COLO668 (cell line): ENCODE results near the gene FAM210A.
"Not testable (repeated sequence)": the region's sequence is repeated elsewhere in the genome, so short reads cannot be mapped to it uniquely, and the experiment has no call there.

ENCODE experiments used
- DNase-seq: peaks from one replicate; lab custom pipeline; 2025; ENCODE audit not compliant: unreplicated experiment; lab: John Stamatoyannopoulos, UW

The FAM210A gene

DNA sequence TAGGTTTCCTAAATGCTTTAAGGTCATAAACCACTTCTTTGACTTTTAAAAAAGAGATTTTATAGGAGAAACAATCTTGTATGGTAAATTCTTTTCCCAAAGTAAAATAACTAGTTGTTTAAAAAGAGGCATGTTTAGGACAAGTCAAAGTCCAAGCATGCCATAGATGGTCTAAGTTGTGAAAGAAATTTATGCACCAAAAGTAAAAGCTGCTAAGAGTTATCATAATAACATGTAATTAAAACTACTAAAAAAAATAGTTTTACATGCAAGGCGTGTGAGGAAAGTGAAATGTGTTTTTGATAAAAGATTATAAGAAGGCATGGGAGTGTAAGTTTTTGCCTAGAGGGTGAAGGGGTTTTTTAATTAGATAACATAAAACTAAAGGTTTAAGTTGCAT, 22.5 kb downstream of the FAM210A start:
- DNase-seq, result no peak

DNA sequence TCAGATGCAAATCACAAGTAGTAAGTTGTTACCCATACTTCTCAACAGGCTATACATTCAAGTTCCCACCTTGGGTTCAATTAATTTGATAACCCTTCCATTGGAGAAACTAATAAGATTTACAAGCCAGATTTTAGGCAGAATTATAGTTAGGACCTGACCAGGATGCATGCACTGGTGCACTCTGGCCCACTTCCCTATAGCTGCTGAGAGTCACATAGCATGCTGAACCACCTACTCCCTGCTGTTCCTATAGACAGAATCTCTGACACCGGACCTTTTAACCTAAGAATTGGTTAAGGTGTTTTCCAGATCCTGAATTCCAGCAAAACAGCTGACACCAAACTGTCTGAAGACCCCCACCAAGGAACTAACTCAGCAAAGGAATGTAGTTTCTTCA, 26.2 kb downstream of the FAM210A start:
- DNase-seq, result no peak

DNA sequence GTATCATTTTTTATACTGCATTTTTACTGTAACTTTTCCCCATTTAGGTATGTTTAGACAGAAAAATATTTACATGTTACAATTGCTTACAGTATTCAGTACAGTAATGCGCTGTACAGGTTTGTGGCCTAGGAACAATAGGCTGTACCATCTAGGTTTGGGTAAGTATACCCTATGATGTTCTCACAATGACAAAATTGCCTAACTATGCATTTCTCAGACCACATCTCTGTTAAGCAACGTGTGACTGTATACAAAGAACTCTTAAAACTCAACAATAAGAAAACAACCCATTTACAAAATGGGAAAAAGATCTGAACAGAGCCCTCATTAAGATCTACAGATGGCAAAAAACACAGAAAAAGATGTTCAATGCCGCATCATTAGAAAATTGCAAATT, 29.4 kb downstream of the FAM210A start:
- no peak for DNase-seq

DNA sequence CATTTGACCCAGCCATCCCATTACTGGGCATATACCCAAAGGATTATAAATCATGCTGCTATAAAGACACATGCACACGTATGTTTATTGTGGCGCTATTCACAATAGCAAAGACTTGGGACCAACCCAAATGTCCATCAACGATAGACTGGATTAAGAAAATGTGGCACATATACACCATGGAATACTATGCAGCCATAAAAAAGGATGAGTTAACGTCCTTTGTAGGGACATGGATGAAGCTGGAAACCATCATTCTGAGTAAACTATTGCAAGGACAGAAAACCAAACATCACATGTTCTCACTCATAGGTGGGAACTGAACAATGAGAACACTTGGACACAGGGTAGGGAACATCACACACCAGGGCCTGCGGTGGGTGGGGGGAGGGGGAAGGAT, 31.0 kb downstream of the FAM210A start:
- DNase-seq, result not testable (repeated sequence)

DNA sequence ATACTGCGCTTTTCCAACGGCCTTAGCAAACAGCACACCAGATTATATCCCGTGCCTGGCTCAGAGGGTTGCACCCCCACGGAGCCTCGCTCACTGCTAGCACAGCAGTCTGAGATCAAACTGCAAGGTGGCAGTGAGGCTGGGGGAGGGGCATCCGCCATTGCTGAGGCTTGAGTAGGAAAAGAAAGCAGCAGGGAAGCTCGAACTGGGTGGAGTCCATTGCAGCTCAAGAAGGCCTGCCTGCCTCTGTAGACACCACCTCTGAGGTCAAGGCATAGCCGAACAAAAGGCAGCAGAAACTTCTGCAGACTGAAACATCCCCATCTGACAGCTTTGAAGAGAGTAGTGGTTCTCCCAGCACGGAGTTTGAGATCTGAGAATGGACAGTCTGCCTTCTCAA, 36.3 kb downstream of the FAM210A start:
- not testable (repeated sequence) for DNase-seq

DNA sequence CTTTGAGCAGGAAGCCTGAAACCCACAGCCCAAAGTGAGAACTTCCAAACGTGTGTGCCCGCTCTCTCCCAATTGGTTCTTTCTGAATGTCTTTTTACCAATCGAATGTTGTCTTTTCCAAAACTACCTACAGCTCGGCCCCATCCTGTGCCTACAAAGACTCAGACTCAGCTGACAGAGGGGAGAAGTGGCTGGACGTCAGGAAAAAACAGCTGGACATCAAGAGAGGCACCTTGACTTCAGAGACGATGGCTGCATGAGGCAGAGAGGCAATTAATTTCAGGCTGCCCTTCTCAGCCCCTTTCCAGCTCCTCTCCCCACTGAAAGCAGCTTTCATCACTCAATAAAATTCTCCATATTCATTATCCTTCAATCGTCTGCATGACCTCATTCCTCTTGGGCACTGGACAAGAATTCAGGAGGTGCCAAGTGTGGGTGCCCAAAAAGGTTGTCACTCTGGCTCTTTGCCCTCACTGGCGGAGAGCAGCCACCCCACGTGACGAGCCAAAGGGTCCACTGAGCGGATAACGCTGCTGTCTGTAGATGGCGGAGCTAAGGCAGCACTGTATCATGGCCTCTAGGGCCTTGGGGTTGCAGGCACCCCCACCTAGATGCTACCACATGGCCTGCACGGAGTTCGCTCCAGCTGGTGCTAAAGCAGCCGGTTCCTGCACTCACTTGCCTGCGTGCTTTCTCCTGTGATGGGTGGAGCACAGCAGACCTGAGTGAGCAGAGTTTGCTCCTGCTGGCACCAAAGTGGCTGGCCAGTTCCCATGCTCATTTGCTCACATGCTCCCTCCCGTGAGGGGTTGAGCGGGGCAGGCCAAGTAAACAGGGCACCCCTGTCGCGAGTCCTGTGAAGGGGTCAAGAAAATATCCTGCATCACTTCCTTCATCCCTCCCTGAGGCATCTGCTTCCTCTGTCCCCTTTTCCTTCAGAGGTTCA, 37.9 kb downstream of the FAM210A start:
- no peak for DNase-seq

DNA sequence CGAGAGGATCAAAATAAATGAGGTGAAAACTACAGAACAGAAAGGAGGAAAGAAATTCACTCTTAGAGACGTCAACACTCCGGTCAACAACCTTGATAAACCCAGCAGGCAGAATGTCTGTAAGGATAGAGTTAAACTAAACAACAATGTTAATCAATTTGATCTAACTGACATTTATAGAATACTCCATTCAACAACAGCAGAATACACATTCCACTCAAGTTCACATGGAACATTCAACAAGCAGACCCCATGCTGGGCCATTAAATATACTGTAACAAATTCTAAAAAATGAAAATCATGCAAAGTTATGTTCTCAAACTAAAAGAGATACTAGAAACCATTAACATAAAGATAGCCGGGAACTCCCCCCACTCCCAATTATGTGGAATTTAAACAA, 41.8 kb downstream of the FAM210A start:
- no peak for DNase-seq

DNA sequence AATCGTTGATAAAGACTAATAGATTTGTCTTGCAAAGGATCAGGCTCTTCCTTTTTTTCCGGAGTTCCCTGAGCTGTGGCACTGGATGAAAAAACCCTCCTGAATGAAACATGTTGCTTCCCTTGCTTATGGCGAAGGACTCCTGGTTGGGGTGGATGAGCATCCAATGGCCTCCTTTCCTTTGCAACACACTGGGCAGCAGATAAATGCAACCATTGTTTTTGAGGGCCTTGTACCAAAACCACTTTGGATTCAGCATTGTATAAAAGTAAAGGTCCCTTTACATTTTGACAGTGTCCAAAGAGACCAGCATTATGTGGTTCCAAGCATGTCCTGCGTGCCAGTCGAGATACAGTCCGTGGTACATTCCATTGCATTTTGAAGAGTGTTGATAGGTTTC, 44.7 kb downstream of the FAM210A start:
- DNase-seq, result no peak

DNA sequence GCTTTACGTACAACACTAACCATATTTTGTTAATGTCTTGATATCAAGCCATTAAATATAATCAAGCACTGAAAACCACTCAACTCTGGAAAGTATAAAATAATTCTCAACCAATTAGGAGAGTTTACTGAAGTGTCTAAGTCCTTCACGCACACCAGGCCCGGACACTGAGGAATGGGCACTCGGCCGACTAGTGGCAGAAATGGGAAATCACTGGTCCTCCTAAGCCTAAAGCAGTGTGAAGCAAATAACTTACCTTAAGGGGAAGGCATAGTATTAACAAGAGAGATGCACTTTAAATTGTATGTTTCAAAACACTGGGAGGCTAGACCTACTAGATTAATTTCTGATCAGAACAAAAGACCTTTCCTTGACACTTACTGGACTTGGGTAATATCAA, 45.7 kb downstream of the FAM210A start:
- peak; percentile 31 for DNase-seq

DNA sequence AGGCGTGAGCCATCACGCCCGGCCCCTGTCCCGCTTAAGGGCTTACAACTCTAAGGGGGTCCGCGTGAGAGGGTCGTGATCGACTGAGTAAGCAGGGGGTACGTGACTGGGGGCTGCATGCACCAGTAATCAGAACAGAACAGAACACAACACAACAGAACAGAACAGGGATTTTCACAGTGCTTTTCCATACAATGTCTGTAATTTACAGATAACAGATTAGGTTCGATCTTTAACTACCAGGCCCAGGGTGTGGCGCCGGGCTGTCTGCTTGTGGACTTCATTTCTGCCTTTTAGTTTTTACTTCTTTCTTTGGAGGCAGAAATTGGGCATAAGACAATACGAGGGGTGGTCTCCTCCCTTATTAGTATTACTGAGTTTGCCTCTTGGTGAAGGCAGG, 49.0 kb downstream of the FAM210A start:
- DNase-seq, result not testable (repeated sequence)

DNA sequence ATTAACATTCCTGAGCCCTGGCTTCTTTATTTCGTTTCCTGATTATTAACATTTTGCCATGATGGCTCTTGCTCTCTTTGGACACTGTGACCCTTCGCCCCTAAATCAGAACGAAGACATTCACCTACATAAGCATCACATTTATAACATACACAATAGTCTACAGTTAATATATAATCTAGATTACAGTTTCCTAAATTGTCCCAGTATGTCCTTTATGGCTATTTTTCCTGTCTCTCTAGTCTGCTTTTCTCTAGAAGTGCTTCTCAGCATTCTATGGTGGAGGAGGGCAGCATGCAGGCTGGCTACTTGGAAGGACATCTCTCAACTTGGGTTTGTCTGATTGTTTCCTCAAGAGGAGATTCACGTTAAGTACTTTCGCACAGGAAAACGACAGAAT, 49.9 kb downstream of the FAM210A start:
- no peak for DNase-seq

DNA sequence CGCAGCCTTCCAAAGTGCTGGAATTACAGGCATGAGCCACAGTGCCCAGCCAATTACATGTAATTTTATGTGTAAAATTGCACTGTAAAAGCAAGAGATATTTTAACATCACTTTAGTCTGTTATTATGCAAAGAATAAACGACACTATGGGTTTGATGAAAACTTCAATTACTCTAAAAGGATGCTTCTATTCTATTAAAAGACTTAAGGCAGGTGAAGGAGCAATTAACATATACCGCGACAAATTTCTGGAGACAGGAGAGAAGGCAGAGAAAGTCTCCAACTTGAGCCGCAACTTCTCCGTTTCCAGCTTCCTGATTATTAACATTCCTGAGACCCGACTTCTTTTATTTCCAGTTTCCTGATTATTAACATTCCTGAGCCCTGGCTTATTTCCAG, 53.7 kb downstream of the FAM210A start:
- DNase-seq, result no peak

DNA sequence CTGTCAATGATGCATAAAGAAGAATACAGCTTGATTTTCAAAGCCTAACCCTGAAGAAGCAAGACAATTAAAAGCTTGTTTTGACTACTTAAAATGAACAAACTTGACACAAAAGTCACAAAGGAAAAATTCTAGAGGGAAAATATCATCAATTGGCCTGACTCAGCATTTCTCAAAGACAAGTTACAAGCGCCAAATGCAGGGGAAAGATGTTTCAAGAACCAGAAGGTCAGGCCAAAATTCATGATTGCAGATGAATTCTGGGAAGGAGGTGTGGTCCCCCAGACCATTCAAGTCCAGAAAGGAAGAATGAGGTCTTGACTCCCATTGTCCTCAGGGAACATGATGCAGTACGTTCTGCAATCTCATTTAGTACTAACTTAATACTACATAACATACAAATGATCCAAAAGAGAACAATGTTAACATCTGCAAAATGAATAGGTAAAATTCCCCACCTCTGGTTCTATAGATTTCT, 64.5 kb downstream of the FAM210A start:
- no peak for DNase-seq

DNA sequence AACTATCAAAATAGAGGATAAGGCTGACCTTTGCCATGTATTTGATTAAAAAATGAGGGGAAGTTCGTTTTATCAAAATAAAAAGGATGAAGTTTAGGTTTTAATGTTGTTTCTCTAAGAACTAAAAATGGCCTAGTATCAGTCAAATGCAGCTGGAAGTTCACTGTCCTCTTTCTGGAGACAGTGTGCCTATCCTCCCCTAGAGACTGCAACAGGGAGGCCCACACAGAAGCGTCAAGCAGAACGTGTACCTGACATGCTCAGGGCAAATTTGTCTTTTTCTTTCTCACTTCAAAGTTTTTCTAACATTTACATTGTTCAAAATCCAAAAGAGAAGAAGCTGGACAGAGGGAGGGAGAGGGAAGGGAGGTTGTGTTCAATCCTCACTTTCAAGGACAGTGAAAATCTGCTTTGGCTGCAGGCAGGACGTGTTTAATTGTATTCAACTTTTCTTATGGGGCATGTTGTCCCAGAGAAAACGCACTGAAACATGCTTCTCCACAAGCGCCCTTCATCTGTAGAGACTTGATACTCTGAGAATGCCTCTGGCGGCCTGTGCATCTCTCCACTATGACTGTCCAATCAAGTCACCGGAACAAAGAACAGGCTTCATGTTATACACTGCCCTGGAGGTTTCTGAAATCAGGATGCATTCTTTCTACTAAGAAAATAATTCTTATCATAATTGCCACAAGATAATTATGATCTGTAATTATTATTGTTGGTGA, 65.1 kb downstream of the FAM210A start:
- no peak for DNase-seq

DNA sequence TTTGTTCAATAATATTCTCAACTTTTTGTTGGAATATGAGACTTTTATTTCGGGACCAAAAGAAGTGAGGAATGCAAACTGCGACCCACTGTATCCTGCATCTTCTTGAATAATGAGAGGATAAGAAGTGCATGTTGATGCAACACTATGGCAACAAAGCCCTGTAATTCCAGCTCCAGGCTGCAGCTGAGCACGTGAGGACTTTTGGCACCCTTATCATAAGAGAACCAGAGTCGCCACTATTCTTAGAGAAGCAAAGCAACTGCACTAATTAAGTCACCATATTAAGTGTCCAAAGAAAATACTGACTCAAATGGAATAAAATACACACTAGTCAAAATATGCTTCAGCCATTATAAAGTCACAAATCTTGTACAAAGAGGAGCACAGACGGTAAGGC, 65.8 kb downstream of the FAM210A start:
- no peak for DNase-seq

DNA sequence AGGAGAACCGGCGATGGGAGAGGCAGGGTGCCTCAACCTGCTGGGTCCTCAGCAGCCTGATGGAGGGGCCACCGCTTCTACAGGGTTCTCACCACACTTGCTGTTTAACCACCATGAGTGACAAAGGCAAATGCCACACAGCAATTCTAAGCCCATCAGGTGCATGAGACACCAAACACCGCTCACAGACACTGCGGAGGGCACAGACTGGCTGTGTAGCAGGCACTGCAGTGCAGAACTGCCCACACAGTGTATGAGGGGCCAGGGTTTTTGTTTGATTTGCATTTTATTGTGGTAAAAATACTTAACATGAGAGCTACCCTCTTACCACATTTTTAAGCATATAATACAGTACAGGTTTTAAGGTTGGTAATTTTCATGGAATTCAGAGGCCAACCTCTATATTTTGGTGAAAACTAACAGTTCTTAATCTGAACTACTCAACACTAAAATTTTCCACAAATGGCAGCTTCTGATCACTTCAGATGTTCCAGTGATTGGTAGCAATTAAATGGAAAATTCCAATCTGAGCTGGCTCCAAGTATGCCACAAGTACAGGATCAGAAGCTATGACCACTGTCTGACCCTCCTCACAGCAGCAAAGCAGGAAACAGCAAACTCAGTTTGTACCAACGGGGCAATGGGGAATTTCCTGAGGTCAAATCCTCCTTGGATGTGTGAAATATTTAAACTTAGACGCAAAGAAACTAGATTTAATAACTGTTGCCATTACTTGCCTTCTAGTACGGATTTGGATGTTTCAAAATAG, 67.7 kb downstream of the FAM210A start:
- no peak for DNase-seq

DNA sequence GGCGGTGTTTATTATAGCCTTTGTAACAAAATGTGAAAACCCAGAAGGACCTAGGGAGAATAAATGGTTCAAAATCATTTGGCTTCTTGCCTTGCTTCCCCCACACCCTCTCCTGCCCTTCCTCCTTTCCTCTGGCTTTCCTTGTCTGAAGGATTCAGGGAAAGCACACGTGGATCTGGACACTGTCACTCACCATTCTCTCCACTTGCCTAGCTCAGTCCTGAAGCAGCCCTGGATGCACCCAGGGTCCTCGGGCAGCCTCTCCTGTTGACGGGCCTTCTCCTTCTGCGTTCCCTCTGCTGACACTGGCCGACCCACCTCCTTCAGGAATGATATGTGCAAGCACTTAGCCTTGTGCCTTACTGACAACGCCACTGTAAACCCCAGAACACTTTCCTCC, 68.4 kb downstream of the FAM210A start:
- no peak for DNase-seq

DNA sequence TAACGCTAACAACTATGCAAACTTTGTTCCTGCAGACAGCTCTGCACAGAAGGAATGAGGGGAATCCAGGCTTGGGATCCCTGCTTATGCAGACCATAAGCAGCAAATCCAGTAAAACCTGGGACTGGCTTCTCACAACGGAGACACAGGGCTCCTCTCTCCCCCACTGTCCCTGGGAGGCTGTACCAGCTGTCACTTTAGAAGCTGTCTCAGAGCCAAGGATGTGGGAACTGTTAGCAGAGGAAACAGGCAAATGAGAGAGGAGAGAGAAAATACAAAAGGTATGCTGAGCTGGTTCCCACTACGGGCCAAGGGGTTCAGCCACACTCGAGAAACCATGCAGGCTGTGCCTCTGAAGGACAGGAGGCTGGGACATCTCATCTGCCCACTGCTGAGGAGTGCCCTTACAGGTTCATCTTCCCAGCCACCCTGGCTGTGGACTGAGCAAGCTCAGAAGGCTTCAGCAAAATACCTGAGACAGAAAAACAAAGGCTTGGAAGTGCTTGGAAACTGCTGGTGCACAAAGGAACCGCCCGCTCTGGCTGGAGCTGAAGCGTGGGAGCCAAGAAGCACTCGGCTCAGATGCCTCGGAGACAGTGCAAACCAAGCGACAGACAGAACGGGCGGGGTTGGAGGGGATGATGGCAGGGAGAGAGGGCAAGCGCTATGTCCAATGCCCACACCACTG, 72.5 kb downstream of the FAM210A start:
- no peak for DNase-seq

DNA sequence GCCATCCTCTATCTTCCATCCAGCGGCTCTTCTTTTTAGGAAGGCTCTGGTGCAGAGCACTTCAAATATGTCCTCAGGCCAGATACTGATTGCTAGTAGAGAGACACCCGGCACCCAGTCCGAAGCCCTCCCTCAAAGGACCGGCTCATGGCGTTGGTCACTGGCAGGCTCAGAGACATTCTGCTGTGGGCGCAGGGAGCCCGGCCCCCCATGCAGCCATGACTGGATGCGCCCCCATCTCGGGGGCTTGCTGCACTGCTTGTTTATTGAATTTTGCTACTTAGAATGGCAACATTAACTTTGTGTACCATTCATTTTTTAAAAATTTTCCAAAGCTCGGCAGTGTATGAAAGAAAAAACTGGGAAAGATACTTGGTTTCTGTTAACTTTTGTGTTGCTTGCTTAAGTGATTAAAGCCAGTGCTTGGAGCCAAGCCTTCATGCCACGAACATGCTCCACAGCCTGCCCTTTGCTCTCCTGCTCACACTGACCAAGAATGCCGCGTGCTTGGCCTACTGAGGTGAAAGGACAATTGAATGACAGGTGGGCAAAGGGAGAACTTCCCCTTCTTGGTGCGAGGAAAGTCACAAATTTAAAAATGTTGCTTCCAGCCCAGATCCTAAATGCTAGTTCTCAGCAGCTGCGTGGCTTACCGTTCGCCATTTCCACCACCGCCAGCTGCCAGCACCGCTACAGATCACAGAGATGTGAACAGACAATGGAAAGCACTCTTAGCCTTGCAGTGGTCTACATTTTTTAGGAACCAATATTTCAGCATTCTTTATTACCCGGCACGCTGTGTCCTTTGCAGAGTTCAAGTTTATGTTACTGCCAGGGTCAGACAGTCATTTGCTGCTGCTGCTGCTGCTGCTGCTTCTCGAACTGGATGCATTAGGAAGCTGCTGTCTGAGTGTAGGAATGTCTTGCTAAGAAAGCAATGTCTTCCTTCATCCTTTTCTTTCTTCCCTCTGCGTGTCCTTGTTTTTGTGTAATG, 76.7 kb downstream of the FAM210A start:
- DNase-seq, result no peak

DNA sequence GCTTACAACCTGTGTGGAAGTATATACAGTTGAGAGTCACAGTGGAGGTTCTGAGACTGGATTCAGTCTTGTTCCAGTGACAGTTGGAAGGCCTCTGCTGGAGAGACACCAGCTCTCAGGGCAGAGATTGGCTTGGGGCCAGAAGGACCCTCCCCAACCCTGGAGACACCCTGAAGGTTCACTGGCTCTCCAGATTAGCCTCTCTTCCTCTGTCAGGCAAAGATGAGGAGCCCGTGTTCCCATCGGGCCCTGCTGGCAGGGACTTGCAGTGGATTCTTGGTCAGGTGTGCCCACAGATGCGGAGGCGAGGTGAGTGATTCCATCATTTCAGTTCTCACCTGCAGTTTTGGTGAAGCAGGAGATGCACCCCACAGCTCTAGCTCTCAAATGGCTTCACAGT, 78.6 kb downstream of the FAM210A start:
- DNase-seq, result no peak
